Esophagus squamous epithelium (tissue), 4 donors: ENCODE measurements around the gene PGLYRP2.

Experiments
- CTCF ChIP-seq, 6 experiments: fragments of 450-650 bp in 4 of 6; fragments of 200-600 bp in 2 of 6; sonication (generic) in 2 of 6; IDR thresholded peaks; one replicate each; pipeline ENCODE4 v1.5.1; 2016 to 2019; ENCODE audit warnings: antibody characterized with exemption in 6 of 6, mild to moderate bottlenecking in 4 of 6, moderate library complexity in 4 of 6
- POLR2A ChIP-seq, 4 donors: fragments of 450-650 bp; IDR thresholded peaks; one replicate each; pipeline ENCODE4 v1.6.1; 2017; ENCODE audit warnings: antibody characterized with exemption in 4 of 4, mild to moderate bottlenecking in 4 of 4, moderate library complexity in 3 of 4

- no peak for TF ChIP-seq CTCF (IDR thresholded peaks at IDR 0.05)
- TF ChIP-seq POLR2A (IDR thresholded peaks at IDR 0.05): no peak
Observed at GRCh38 chr19:15502264-15502663, 23.0 kb upstream of the PGLYRP2 start.
